HepG2 (cell line): ENCODE results near the gene SNRNP200. TPM values are rescaled to one million over a fixed set of nuclear protein-coding genes. Genes with fewer than 3 reads are reported as not detected.
A peak's percentile ranks its signal among the peaks of the same experiment; 100 is the strongest.

Experiments
- AGO1 ChIP-seq: fragments of 200-400 bp; formaldehyde crosslinking; IDR thresholded peaks from 2 replicates; pipeline ENCODE4 v1.6.1; 2017; ENCODE audit warnings: mild to moderate bottlenecking, low read depth, low read length, moderate library complexity; ENCODE audit not compliant: poor library complexity, severe bottlenecking
- FOXJ3 ChIP-seq: sonication (generic); formaldehyde crosslinking; IDR thresholded peaks from 2 replicates; pipeline ENCODE4 v1.4.0; 2020; ENCODE audit warnings: missing genetic modification reagents, mild to moderate bottlenecking, borderline replicate concordance
- MIER2 ChIP-seq: IDR thresholded peaks from 2 replicates; pipeline ENCODE4 v1.6.1; 2016; ENCODE audit warnings: missing biosample characterization, missing genetic modification reagents
- NBN ChIP-seq: fragments of 450-650 bp; conservative IDR thresholded peaks from 2 replicates; pipeline ENCODE4 v1.6.1; 2017
- PHB2 ChIP-seq: fragments of 450-650 bp; IDR thresholded peaks from 2 replicates; pipeline ENCODE4 v1.6.1; 2018; ENCODE audit not compliant: partially characterized antibody
- TCF7 ChIP-seq: sonication (generic); IDR thresholded peaks from 2 replicates; pipeline ENCODE4 v1.6.1; 2016; ENCODE audit warnings: antibody characterized with exemption, low read depth
- ZMAT3 ChIP-seq: sonication (generic); formaldehyde crosslinking; conservative IDR thresholded peaks from 2 replicates; pipeline ENCODE4 v1.7.0; 2021; ENCODE audit warnings: missing genetic modification reagents
- ZNF713 ChIP-seq: sonication (generic); formaldehyde crosslinking; IDR thresholded peaks from 2 replicates; pipeline ENCODE4 v1.4.0; 2020; ENCODE audit warnings: mild to moderate bottlenecking, missing genetic modification reagents
- ZNF749 ChIP-seq: sonication (generic); formaldehyde crosslinking; IDR thresholded peaks from 2 replicates; pipeline ENCODE4 v1.8.0; 2022; ENCODE audit warnings: mild to moderate bottlenecking, missing genetic modification reagents, moderate library complexity, borderline replicate concordance
- ZNF781 ChIP-seq: sonication (generic); formaldehyde crosslinking; IDR thresholded peaks from 2 replicates; pipeline ENCODE4 v1.5.1; 2020; ENCODE audit warnings: borderline replicate concordance, mild to moderate bottlenecking, missing genetic modification reagents; ENCODE audit errors: not compliant biosample characterization
- polyA plus RNA-seq, 8 experiments: library from polyadenylated mRNA; depleted of rRNA in 3 of 8; stranded (reverse) in 7 of 8; unstranded in 1 of 8; fragments of >200 nt; fragmentation: Illumina TruSeq in 4 of 8; extraction: Trizol in 4 of 8; gene quantifications; 2 replicates each; pipeline versions ENCODE4 v1.2.1 to v1.2.3, GENCODE V29; 2011 to 2016; ENCODE audit warnings: low read depth in 4 of 8, missing spikeins in 1 of 8, mixed read lengths in 1 of 8; ENCODE audit not compliant: insufficient read depth in 1 of 8
- total RNA-seq, 5 experiments: library from RNA; depleted of rRNA; stranded (reverse); fragments of >200 nt; fragmentation: Illumina TruSeq; extraction: Trizol; gene quantifications; 2 replicates each; pipeline ENCODE4 v1.2.3, GENCODE V29; 2016; ENCODE audit warnings: low read depth in 1 of 5
- TF ChIP-seq, protein P1 (sequence below): sonication (generic); formaldehyde crosslinking; IDR thresholded peaks from 2 replicates; pipeline ENCODE4 v1.4.0; 2020; ENCODE audit warnings: missing genetic modification reagents
- TF ChIP-seq, protein P2 (sequence below): sonication (generic); formaldehyde crosslinking; IDR thresholded peaks from 2 replicates; pipeline ENCODE4 v1.8.1; 2022; ENCODE audit warnings: mild to moderate bottlenecking, missing genetic modification reagents
- TF ChIP-seq, protein P3 (sequence below): sonication (generic); formaldehyde crosslinking; IDR thresholded peaks from 2 replicates; pipeline ENCODE4 v1.4.0; 2020; ENCODE audit warnings: mild to moderate bottlenecking, missing genetic modification reagents, borderline replicate concordance
- TF ChIP-seq, protein P4 (sequence below): sonication (generic); formaldehyde crosslinking; IDR thresholded peaks from 2 replicates; pipeline ENCODE4 v1.4.0; 2020; ENCODE audit warnings: low read depth, missing genetic modification reagents

Gene SNRNP200
- total and polyA plus RNA-seq, 2 of the 13 experiments (the other 11 are each of a cell fraction or from before 2014, with no cell fraction given), result 99.0 to 232 TPM

DNA sequence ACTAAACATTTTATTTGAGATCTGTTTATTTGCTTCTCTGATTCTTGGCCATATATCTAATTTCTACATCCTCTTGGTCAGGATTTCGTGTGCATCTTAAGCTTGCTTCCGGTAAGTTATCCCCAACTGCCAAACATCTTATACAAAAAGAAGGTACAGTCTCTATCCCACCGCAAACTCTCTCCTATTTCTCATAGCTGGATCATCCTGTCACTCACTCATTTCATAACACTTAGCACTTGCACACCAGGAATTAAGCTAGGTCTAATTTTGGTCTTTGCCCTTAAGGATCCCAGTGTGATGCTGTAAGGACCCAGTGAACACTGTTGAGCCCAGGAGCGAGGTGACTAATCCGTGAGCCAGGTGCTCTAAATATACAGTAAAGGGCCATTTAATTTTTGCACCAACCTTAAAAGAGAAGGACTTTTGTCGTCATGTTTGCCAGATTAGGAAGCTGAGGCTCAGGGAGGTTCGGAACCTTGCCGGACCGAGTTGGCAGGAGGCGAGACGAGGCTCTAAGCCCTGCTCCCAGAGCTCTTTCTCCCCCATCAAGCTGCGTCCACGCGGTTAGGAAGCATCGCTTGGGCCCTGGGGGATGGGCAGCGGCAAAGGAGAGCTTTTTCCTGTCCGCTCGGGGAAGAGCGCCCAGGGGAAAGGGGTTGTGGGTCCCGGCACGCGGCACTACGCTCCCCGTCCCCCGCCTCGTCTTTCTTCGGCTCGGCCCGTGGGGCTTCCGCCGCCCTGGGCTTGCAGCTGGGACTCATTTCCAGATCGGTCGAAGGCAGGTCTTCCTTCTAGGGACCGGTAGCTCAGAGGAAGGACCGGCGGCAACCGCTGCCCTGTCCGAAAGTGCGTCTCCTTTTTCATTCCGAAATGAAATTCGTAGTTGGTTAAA lies 15.6 kb upstream of the SNRNP200 start (continued):
- TF ChIP-seq, protein P1, sequence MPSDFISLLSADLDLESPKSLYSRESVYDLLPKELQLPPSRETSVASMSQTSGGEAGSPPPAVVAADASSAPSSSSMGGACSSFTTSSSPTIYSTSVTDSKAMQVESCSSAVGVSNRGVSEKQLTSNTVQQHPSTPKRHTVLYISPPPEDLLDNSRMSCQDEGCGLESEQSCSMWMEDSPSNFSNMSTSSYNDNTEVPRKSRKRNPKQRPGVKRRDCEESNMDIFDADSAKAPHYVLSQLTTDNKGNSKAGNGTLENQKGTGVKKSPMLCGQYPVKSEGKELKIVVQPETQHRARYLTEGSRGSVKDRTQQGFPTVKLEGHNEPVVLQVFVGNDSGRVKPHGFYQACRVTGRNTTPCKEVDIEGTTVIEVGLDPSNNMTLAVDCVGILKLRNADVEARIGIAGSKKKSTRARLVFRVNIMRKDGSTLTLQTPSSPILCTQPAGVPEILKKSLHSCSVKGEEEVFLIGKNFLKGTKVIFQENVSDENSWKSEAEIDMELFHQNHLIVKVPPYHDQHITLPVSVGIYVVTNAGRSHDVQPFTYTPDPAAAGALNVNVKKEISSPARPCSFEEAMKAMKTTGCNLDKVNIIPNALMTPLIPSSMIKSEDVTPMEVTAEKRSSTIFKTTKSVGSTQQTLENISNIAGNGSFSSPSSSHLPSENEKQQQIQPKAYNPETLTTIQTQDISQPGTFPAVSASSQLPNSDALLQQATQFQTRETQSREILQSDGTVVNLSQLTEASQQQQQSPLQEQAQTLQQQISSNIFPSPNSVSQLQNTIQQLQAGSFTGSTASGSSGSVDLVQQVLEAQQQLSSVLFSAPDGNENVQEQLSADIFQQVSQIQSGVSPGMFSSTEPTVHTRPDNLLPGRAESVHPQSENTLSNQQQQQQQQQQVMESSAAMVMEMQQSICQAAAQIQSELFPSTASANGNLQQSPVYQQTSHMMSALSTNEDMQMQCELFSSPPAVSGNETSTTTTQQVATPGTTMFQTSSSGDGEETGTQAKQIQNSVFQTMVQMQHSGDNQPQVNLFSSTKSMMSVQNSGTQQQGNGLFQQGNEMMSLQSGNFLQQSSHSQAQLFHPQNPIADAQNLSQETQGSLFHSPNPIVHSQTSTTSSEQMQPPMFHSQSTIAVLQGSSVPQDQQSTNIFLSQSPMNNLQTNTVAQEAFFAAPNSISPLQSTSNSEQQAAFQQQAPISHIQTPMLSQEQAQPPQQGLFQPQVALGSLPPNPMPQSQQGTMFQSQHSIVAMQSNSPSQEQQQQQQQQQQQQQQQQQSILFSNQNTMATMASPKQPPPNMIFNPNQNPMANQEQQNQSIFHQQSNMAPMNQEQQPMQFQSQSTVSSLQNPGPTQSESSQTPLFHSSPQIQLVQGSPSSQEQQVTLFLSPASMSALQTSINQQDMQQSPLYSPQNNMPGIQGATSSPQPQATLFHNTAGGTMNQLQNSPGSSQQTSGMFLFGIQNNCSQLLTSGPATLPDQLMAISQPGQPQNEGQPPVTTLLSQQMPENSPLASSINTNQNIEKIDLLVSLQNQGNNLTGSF (CRISPR knock-in tag), result no peak
- TF ChIP-seq, protein P2, sequence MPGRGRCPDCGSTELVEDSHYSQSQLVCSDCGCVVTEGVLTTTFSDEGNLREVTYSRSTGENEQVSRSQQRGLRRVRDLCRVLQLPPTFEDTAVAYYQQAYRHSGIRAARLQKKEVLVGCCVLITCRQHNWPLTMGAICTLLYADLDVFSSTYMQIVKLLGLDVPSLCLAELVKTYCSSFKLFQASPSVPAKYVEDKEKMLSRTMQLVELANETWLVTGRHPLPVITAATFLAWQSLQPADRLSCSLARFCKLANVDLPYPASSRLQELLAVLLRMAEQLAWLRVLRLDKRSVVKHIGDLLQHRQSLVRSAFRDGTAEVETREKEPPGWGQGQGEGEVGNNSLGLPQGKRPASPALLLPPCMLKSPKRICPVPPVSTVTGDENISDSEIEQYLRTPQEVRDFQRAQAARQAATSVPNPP, result no peak
- TF ChIP-seq FOXJ3 (CRISPR knock-in tag) (no peak), ZNF713 (CRISPR knock-in tag) (no peak), MIER2 (CRISPR knock-in tag) (no peak), ZNF781 (CRISPR knock-in tag) (peak; percentile 68), ZMAT3 (CRISPR knock-in tag) (peak; percentile 53; the same call in 1 of the 2 replicates), AGO1 (peak; percentile 74), NBN (no peak), PHB2 (no peak), TCF7 (no peak), ZNF749 (CRISPR knock-in tag) (no peak)
- TF ChIP-seq, protein P3, sequence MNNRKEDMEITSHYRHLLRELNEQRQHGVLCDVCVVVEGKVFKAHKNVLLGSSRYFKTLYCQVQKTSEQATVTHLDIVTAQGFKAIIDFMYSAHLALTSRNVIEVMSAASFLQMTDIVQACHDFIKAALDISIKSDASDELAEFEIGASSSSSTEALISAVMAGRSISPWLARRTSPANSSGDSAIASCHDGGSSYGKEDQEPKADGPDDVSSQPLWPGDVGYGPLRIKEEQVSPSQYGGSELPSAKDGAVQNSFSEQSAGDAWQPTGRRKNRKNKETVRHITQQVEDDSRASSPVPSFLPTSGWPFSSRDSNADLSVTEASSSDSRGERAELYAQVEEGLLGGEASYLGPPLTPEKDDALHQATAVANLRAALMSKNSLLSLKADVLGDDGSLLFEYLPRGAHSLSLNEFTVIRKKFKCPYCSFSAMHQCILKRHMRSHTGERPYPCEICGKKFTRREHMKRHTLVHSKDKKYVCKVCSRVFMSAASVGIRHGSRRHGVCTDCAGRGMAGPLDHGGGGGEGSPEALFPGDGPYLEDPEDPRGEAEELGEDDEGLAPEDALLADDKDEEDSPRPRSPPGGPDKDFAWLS (CRISPR knock-in tag), result no peak
- TF ChIP-seq, protein P4, sequence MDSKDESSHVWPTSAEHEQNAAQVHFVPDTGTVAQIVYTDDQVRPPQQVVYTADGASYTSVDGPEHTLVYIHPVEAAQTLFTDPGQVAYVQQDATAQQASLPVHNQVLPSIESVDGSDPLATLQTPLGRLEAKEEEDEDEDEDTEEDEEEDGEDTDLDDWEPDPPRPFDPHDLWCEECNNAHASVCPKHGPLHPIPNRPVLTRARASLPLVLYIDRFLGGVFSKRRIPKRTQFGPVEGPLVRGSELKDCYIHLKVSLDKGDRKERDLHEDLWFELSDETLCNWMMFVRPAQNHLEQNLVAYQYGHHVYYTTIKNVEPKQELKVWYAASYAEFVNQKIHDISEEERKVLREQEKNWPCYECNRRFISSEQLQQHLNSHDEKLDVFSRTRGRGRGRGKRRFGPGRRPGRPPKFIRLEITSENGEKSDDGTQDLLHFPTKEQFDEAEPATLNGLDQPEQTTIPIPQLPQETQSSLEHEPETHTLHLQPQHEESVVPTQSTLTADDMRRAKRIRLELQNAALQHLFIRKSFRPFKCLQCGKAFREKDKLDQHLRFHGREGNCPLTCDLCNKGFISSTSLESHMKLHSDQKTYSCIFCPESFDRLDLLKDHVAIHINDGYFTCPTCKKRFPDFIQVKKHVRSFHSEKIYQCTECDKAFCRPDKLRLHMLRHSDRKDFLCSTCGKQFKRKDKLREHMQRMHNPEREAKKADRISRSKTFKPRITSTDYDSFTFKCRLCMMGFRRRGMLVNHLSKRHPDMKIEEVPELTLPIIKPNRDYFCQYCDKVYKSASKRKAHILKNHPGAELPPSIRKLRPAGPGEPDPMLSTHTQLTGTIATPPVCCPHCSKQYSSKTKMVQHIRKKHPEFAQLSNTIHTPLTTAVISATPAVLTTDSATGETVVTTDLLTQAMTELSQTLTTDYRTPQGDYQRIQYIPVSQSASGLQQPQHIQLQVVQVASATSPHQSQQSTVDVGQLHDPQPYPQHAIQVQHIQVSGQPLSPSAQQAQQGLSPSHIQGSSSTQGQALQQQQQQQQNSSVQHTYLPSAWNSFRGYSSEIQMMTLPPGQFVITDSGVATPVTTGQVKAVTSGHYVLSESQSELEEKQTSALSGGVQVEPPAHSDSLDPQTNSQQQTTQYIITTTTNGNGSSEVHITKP (CRISPR knock-in tag), result no peak
